HG03558 (cell line): ENCODE data around the gene TNFSF8.

Source experiments
- ATAC-seq: cut with Tn5 transposase; IDR thresholded peaks from one replicate; pipeline ENCODE4 v1.9.1; 2021; ENCODE audit warnings: moderate number of reproducible peaks; ENCODE audit not compliant: unreplicated experiment; ENCODE audit errors: extremely low read depth

Gene TNFSF8

DNA sequence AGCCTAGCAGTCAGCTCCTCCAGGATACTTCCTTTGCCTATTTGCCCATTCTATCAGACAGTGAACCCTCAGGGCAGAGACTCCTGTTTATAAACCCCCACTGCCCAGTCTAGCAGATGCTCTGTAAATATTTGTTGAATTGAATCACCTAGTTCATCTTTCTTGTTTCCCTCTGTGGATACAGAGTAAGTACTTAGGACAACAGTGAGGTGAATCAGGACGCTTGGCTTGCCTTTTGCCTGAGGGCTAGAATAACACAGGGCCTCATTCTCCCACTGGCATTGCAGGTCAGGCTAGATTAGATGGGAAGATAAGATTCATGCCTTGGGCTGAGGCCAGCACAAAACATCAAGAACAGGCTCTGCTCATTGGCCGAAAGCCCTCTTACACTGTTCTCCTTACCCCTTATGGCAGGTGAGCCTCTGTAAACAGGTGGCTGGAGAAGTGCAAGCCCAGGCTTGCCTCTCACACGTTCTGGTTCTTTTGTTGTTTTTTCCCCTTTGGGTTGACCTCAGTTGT is 22.2 kb downstream of the TNFSF8 start:
- ATAC-seq: no peak

DNA sequence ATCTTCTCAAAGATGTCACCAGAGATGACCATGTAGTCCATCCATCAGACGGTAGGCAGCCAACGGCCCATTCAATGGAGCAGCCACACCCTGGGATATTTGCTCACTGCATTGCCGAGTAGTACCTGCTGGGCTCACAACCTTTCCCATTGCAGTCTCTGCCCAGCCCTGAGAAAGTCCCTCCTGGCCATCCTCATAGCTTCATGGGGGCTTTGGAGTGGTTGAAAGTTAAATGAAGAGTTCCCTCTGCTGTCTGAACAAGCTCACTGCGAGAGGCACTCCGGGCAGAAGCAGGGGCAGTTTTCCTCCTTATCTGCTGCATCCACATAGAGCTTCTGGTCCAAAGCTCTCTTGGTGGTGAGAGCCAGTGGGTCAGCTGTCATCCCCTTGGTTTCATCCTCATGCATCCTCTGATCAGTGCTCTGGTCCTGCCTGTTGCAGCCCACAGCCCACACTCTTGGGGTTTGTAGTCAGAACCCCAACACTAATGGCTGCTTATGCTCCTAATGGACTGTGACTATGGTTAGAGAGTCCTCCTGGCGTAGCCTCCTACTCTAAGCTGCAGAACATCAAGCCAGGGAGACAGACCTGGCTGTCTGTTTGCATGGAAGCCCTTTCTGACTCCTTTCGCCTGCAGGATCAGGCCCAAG is 23.3 kb downstream of the TNFSF8 start:
- ATAC-seq: no peak

DNA sequence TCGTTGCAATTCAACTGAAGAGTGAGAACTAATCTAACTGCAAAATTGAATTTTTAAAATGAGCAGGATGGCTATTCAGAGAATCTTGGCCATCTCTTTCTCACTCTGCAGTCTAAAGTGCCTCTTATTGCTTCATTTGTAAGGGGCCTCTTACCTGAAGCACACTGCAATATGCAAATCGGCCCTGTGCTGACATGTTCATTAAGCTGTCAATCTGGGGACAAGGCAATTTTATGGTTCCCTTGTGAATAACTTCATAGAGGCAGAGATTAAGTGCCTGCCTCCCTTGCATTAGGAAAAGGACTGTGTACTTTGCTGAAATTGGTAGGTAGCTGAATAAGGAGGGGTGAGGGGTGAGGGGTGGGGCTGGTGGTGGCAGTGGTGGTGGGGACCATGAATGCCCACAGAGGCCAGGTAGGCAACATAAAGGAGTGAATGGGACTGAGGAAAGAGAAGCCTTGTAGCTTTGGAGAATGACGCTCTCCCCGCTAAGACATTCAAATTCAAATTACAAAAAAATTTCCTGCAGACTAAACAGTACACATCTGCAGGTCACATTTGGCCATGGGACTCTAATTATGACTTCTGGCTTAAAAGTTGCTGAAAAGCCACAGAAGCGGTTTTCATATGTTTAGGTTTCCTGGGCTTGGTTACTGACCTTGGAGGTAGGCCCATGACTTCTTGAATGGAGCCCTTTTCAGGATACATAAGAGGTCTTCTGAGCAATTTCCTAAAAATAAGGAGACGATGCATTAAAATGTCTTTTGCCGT is 25.0 kb downstream of the TNFSF8 start:
- ATAC-seq: no peak

DNA sequence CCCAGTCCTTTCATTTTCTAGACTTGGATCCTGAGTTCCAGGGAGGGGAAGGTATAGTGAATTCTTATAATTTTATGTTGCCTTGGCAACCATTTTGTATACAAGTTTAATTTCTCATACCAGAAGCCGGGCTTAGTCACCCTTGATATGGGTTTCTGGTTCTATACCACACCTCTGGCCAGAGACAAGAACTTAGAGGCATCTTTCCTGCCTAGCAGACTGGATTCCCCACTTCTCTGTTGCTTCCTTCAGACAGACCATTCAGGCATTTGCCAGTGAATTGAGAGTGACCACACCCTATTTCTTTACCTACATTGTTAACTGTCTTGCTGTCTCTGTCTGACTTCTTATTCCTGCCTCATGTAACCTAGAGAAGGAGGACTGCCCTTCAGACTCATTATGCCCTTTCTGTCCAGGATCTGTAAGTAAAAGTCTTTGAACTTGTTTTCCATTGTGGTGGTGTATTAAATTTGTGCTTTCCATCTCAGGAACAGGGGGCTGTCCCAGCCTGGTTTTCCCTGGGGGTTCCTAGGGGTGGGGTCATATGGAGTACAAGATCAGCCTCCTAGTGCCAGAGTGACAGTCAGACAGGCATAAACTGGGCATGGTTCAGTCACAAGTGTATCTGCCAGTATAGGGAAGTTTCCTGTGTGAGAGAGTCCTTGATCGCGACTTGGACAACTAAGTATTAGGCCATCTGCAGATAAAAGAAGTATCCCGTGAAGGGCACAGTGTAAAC is 27.4 kb downstream of the TNFSF8 start:
- ATAC-seq: no peak

DNA sequence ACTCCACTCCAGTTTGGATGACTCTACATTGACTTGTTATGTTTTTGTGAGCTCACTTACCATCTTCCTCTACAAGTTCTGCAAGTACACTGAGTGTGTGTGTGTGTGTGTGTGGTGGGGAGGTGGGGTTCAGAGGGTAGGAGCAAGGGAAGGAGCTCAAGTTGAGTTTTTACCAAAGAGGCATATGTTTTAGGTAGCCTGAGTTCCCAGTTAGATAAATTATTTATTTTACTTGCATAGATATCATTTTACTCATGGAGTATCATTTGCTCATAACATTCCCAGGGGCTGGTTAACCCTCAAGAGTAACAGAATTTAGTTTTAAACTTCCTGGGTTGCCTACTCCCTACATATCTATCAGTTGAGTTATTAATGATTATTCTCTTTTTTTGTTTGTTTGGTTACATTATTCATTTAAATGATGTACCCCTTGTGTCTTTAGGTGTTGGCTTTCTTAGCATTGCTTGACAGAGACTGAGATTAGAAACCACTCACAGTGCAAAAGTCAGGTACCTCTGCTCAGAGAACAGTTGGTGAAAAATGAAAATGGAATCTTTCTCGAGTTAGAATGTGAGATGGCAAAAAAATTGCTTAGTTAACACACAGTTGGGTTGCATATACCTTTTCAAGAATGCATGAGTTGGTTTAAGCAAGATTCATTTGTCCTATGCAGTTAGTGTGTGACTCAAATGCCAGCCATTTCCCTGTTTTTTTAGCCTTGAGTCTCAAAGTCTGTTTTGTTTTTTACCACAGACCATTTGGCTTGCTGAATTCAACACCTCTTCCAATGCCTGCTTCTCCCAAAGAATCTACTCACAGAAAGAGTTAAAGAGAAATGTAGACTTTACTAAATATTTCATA is 29.2 kb downstream of the TNFSF8 start:
- ATAC-seq: no peak

DNA sequence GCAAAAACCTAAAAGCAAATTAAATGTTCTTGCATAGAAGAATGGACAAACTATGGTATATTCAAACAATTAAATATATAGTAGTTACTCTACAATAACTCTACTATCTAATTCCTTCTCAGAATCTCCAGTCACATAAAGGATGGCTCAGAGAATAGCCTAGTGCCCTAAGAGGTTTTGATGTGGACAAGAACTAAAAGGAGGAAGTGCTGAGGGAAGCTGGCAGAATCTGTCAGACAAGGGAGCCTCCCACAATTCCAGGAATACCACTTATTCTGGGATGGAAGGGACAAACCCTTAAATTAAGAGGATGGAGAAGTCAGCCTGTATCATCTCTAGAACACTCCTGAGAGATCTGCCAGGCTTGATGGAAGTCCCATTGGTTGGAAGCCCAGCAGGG is 30.4 kb downstream of the TNFSF8 start:
- no peak for ATAC-seq

DNA sequence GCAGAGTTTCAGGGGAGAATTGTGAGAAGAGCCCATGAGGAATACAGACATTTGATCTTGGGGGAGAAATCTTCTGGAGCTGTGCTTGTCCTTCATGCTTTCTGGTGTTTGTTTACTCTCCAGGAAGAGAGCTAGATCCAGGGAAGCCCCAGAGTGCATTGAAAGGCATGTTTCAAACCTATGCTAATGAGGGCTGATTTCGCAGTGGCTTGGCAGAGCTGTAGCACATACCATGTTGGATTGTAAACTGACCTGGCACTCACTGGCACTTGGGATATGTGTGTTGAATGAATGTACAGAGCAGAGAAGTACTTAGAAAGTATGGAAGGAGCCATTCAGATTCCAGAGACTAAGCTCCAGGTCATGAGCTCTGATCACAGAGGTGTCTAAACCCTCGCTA is 30.9 kb downstream of the TNFSF8 start:
- ATAC-seq: no peak

DNA sequence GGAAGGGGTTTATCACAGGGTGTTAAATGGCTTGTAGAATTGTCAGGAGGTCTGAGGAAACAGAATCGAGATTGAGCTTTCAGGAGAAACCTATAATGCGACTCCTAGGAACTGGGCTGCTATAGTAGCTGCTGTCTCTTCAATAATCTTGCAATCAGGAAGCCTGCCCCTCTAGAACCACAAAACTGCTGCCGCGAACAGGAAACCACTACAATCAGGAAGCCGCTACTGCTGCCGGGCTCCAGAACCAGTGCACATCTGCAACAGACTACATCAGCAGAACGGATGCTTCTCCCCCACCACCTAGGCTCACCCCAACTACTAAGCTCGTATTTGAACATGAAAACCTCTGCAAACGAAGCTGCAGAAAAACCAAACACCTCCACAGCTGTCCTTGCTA is 31.6 kb downstream of the TNFSF8 start:
- peak; percentile 84 for ATAC-seq

DNA sequence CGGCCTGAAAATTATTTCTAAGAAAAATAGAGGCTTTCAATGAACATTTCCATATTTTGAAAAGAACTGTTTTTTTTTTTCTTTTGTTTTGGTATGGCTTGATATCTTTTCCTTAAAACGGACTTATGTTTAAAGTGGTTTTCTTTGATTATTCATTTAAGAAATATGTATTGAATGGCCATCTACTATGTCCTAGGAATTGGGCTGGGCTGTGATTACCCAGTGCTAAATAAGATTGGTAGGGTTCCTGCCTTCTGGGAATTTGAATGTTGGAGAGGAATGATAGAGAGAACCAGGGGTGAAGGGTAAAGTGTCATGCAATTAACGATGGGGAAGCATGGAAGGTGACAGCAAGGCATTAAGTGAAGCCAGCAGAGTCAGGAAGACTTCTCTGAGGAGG is 33.2 kb downstream of the TNFSF8 start:
- ATAC-seq: no peak

DNA sequence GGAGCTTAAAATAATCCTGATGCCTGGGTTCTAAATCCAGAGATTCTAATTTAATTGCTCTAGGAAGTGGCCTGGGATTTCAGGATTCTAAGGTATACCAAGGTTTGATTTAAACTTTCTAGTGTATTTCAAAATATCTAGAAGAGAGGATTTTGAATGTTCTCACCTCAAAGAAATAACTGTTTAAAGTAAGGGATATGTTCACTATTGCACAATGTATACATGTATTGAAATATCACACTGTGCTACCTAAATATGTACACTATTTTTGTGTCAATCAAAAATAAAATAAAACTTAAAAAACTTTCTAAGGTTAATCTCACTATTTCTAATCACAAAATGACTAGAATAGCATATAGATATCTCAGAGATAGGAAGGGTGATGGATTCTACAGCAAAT is 34.0 kb downstream of the TNFSF8 start:
- ATAC-seq: no peak

DNA sequence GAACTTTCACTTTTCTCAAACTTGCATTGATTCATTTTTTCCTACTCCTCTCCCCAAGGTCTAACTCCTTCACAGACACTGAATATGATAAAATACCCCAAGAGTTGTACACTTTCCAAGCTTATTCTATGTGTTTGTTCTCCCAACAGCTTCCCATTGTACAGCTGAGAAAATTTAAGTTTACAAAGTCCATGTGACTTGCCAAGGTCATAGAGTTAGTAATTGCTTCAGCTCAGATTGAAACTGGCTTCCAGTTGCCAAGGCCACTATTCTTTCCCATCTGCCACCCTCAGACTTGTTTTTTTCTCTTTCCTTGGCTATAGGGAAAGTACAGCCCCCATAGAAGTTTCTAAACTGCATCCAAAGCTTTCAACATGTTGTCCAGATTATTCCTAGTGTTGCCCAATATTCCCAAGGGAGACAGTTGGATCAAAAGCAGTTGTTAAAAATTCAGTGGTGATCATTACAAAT is 34.8 kb downstream of the TNFSF8 start:
- ATAC-seq: no peak

DNA sequence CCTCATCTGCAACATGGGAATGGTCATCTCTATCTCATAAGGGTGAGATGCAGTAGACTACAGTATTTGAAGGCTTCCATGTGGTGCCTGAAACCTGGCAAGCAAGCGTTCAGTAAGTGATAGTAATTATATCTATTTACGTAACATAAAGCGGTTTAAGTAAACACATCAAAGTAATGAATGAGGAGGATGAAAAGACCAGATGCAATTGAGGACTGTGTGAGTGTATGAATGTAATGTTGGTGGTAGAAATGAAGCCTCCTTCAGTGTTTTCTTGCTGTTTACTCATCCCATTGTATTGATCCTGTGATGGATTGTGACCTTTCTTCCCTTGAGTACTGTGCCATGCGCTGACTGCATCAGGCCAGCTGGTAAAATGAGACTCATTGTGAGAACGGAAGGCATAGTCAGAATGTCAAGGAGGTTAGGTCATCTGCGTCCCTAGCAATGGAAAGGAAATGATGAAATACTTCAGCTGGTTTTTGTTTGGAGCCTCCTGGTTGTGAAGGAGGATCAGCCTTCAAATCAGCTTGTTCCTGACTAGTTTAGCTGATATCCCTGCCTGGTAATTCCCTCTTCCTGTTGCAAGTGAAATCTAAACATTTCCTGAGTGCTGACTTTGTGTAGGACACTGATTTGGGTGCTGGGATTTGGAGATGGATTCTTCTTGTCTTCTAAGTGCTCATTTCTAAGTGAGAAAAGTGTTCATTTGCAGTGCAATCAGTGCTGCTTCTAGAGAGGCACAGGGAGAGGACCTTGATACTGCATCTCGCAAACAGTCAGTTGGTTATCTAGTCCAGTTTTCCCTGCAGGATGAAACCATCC is 35.6 kb downstream of the TNFSF8 start:
- ATAC-seq: no peak

DNA sequence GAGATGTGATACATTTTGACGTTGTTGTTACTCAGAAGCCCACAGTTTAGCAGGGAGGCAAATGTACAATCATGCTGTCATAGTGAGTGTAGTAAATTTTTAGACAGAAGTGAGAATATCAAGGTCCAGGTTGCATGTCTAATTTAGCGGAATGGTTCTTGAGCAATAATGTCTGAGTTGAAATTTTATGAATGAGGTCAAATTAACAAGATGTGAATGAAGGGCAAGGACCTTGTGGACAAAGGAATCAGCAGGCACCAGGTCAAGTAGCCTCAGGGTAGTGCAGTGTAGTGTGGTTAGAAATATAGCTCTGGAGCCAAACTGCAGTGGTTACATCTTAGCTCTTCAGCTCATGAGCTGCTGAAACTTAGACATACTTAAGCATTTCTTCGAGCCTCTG is 36.2 kb downstream of the TNFSF8 start:
- no peak for ATAC-seq

DNA sequence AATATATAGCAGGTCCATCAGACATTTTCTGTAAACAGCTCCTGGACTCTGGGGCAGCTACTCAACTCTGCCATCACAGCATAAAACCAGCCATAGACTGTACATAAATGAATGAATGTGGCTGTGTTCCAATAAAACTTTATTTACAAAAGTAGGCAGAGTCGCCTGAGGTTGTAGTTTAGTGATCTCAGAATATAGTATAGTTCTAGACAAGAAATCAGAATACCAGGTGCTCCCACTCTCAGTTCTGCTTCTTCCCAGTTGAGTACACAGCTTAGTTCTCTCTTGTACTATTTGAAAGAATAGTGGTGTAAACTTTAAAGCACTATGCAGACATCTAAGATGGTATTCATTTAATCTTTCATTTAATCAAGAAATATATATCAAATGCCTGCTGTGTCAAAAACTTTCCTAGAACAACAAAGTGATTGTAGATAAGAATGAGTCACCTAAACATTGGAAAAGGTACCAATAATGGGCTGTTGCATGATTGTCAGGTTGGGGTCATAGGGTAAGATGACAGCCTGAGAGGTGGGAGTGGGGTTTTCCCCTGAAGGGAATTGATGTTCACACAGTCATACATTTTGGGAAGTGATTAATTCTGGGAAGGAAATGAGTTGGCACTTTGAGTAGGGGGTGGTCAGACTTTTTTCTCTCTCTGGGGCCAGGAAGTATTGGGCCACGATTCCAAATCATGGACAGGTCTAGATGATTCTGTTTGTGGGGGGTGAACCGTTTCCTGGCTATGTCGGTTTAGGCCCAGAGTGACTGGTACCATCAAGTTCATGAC is 37.0 kb downstream of the TNFSF8 start:
- no peak for ATAC-seq

DNA sequence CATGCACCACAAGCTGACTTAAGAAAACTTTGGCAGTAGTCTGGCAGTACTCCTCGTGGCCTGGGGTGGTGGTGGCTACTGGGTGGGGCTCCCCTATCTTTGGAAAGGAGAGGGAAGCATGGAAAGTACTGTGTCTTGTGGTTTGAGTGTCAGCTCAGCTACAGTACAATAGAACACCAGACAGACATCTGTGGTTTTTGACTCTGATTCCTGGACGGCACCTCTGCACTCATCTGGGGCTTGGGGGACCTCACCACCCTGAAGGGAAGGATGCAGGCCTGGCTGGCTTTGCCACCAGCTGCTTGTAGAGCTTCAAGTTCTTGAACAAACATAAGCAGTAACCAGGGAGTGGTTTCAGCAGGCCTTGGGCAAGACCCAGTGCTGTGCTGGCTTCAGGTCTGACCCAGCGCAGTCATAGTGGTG is 40.6 kb downstream of the TNFSF8 start:
- ATAC-seq: no peak

DNA sequence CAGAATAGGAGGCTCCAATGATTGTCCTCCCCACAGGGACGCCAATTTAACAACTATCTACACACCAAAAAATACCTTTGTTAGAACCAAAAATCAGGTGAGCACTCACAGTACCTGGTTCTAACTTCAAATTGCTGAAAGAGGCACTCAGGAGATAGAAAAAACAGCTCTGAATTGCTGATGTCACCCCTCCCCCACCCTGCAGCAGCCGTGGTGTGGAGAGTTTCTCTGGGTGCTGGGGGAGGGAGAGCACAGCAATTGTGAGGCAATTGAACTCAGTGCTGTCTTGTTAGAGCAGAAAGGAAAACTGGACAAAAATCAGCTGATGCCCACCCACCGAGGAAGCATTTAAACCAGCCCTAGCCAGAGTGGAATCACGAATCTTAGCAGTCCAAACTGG is 41.8 kb downstream of the TNFSF8 start:
- ATAC-seq: no peak

DNA sequence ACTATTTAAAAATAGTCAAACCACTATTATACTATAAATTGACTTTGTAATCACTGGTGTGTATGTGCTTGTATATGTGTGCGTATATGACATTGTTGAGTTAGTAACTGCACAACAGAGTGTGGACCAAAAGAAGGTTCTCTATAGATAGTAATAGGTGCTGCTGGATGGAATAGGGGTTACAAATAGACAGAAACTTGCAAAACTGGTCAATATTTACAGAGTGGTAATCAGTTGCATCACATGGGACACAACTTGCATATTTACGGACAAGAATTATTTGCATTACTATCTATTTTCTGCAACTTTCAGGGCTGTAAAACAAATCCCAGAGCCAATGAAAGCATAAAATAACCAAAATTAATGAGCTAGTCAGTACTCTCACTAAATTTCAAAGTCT is 42.4 kb downstream of the TNFSF8 start:
- ATAC-seq: no peak

DNA sequence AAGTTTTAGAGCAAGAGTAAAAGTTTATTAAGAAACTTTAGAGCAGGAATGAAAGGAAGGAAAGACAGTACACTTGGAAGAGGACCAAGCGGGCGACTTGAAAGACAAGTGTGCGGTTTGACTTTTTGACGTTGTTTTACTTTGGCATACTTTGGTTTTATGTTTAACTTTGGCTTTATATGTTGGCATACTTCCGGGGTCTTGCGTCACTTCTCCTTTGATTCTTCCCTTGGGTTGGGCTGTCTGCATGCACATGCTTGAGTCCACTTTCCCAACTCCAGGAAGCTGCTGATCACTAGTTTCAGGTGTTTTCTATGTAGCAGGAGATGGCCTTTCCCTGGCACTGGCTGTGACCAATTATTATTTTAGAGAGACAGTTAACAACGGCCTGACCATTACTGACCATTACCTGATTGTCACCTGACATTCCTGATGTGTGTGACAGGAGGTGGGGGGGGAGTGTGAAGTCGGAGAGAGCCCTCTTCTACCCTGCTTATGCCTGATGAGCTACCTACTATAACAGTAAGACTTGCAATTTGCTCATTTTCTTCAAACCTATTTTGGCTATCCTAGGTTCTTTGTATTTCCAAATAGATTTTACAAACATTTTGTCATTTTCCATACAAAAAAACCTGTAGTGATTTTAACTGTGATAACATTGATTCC is 45.5 kb downstream of the TNFSF8 start:
- no peak for ATAC-seq
